GM19328 (cell line): ENCODE results near the gene ZFAND2A.

Experiments used
- ATAC-seq: cut with Tn5 transposase; IDR thresholded peaks from one replicate; pipeline ENCODE4 v1.9.1; 2021; ENCODE audit warnings: mild to moderate bottlenecking, moderate library complexity; ENCODE audit not compliant: unreplicated experiment

The ZFAND2A gene

GRCh38 chr7:1110358-1110757 lies 49.6 kb downstream of the ZFAND2A start:
- ATAC-seq: no peak

- ATAC-seq: no peak
Observed at GRCh38 chr7:1109581-1110310, 50.2 kb downstream of the ZFAND2A start.

- ATAC-seq: no peak
Observed at GRCh38 chr7:1108264-1108920, 51.6 kb downstream of the ZFAND2A start.

- ATAC-seq: no peak
Observed at GRCh38 chr7:1106793-1107421, 53.1 kb downstream of the ZFAND2A start.

- ATAC-seq: no peak
Observed at GRCh38 chr7:1106063-1106792, 53.8 kb downstream of the ZFAND2A start.

GRCh38 chr7:1105189-1105588 lies 54.8 kb downstream of the ZFAND2A start:
- ATAC-seq: no peak

- ATAC-seq: no peak
Observed at GRCh38 chr7:1104516-1105179, 55.3 kb downstream of the ZFAND2A start.

- no peak for ATAC-seq
Observed at GRCh38 chr7:1103789-1104515, 56.0 kb downstream of the ZFAND2A start.

GRCh38 chr7:1103009-1103788 lies 56.8 kb downstream of the ZFAND2A start:
- no peak for ATAC-seq
